ENCODE measurements around the gene ACSL3. TPM values are rescaled to one million over a fixed set of nuclear protein-coding genes. Genes with fewer than 3 reads are reported as not detected.

ACSL3 gene
- total RNA-seq, 1 donor from 2014 or later, result 66.9 TPM

DNA sequence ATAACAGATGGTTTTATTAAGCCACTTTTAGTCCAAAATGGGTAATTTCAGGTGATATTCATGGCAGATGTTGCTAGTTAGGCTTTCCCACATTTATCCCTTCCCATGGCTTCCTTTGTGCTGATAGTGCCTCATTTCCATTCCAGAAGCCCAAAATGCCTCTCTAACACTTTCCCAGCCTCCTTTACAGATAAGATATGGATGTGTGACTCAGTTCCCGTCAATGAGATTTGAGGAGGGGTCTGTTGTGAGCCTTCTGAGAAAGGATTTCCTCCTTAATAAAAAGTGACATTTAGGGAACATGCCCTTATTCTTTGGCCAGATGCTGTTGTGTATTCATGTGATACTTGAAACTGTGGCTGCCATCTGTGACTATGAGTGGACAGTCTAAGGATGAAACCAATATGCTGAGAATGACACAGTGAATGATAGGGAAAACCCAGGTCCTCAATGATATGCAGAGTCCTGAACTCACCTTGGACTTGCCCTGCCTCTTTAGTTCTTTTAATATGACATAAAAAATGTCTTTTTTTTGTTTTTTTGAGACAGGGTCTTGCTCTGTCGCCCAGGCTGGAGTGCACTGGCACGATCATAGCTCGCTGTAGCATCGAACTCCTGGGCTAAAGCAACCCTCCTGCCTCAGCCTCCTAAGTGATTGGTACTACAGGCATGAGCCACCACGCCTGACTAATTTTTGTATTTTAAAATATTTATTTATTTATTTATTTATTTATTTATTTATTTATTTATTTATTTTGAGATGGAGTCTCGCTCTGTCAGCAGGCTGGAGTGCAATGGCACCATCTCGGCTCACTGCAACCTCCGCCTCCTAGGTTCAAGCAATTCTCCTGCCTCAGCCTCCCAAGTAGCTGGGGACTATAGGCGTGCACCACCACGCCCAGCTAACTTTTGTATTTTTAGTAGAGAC is 5.8 kb upstream of the ACSL3 start:
- no peak for DNase-seq (ENCODE audit: low spot score, unreplicated experiment)
- H3K36me3 Mint-ChIP-seq (ENCODE audit: insufficient read depth), result no peaks in the 10 kb centered on the region
- H3K9me3 Mint-ChIP-seq (ENCODE audit: low read depth), result no peaks in the 10 kb centered on the region
- H3K27ac Mint-ChIP-seq, result no peak overlapping the region
- H3K4me1 Mint-ChIP-seq (ENCODE audit: low read depth), result peaks cover 5% of the 10 kb centered on the region
- TF ChIP-seq, protein P1, sequence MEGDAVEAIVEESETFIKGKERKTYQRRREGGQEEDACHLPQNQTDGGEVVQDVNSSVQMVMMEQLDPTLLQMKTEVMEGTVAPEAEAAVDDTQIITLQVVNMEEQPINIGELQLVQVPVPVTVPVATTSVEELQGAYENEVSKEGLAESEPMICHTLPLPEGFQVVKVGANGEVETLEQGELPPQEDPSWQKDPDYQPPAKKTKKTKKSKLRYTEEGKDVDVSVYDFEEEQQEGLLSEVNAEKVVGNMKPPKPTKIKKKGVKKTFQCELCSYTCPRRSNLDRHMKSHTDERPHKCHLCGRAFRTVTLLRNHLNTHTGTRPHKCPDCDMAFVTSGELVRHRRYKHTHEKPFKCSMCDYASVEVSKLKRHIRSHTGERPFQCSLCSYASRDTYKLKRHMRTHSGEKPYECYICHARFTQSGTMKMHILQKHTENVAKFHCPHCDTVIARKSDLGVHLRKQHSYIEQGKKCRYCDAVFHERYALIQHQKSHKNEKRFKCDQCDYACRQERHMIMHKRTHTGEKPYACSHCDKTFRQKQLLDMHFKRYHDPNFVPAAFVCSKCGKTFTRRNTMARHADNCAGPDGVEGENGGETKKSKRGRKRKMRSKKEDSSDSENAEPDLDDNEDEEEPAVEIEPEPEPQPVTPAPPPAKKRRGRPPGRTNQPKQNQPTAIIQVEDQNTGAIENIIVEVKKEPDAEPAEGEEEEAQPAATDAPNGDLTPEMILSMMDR (IDR thresholded peaks at IDR 0.05; ENCODE audit: unreplicated experiment), result no peak
- H3K4me3 Mint-ChIP-seq (ENCODE audit: low read depth), result no peak overlapping the region
- no peaks in the 10 kb centered on the region for H3K27me3 Mint-ChIP-seq

DNA sequence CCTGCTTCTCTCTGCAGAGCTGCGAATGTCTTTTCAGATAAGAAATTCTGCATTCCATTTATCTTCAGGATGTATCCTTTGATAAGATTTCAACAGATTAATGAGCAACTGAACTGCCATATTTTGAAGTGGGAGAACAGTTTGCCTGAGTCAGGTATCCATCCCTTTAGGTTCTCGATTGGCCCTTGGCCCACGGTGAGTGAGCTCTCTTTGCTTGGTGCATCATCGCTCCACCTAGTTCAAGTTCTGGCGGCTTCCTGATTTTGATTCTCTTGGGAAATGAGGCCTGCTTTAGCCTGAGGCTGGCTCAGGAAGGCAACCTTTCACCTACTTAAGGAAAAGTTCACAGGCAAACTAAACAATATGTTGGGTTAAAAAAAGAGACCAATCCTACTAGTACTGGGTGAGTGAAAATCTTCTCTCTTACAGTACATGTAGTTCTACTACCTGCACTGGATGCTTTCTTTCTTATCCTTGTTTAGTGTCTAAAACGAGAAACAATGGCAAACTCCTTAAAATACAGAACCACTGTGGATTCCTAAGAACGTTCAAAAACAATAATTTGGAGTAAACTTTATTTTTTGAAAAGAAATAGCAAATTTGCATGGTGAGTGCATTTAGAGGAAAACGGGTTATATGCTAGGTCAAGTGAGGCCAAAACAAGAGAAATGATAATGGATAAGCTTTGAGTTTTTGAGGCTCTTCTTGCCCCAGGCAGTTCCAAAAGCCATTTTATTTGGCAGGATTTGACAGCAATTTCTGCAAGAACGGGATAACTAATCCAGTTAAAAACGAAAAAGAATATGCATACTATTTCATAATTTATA is 837 bp upstream of the ACSL3 start:
- Mint-ChIP-seq H3K4me3 (ENCODE audit: low read depth) (peak overlapping the region; percentile 64), H3K27ac (peak overlapping the region; percentile 91), H3K4me1 (ENCODE audit: low read depth) (peaks cover 13% of the 10 kb centered on the region)

DNA sequence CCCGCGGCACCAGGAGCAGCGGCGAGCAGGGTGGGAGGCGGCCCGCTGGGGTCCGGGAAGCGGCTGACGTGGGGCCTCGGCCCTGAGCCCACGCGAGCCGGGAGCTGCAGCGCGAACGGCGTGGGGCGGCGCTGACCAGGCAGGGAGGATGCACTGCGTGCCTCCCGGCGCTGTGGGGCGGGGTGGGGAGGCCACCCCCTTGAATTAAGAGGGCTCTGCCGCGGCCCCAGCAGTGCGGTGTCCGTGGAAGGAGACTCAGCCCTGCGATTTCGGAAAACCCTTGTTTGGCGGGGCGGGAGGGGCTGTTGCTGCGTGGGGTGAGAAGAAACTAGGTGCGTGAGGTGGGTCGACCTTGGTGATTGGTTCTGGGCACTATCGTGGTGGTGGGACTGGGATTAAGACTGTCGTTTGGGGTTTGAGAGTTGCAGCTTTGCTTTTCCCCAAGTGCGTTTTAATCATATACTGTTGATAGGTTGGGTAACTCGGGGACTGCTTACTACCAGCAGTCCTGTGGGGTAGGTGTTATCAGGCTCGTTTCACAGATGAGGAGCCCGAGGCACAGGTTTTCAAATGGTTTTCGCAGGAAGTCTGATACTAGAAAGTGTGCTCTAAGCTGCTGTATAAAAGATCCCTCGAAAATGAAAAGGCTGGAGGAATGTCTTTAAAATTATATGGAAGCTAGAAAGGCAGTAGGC is 722 bp downstream of the ACSL3 start:
- peaks cover 20% of the 10 kb centered on the region for H3K4me1 Mint-ChIP-seq (ENCODE audit: low read depth)

More for the DNA sequence above, 837 bp upstream of the ACSL3 start:
- TF ChIP-seq, protein P1 (IDR thresholded peaks at IDR 0.05; ENCODE audit: unreplicated experiment), result no peak
- Mint-ChIP-seq H3K27me3 (no peaks in the 10 kb centered on the region), H3K9me3 (ENCODE audit: low read depth) (no peaks in the 10 kb centered on the region), H3K36me3 (ENCODE audit: insufficient read depth) (no peaks in the 10 kb centered on the region)
- DNase-seq (ENCODE audit: low spot score, unreplicated experiment), result no peak

DNA sequence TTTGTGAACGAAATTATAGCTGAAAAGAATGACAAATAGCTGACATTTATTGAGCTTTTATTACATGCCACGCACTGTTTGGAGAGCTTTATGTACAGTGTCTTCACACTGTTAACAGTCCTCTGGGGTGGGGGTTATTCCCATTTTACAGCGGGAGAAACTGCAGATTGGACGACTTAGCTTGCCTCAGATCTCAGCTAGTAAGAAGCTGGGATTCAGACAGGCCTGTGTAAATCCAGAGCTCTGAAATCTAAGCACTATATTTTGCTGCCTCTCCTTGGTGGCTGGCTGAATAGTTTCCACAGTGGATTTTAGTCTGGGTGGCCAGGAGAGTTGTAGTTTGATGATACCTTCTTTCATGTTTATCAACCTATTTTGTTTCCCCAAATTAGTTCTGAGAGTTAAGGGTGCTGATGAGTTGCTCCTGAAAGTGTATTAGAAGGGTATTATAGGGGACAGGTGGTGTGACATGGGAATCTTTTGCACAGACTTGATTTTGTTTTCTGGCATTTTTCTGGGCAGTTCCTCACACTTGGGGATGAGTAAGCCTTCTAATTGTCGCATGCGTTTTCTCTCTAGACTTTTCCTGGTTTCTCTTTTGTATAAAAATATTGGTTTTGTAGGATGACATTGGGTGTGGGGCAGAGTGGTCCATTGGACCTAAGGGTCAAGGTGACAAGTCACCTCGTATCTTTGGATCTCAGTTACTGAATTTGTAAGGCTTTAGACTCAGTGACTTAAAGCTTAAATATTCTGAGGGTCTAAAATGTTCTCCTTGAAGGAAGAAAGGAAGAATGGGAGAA is 1.5 kb downstream of the ACSL3 start:
- no peaks in the 10 kb centered on the region for H3K27me3 Mint-ChIP-seq
- H3K9me3 Mint-ChIP-seq (ENCODE audit: low read depth), result no peaks in the 10 kb centered on the region
- no peaks in the 10 kb centered on the region for H3K36me3 Mint-ChIP-seq (ENCODE audit: insufficient read depth)
- no peak overlapping the region for H3K27ac Mint-ChIP-seq
- TF ChIP-seq, protein P1 (IDR thresholded peaks at IDR 0.05; ENCODE audit: unreplicated experiment), result no peak
- no peak for DNase-seq (ENCODE audit: low spot score, unreplicated experiment)
- H3K4me1 Mint-ChIP-seq (ENCODE audit: low read depth), result peaks cover 20% of the 10 kb centered on the region
- no peak overlapping the region for H3K4me3 Mint-ChIP-seq (ENCODE audit: low read depth)

More for the DNA sequence above, 722 bp downstream of the ACSL3 start:
- Mint-ChIP-seq H3K27ac (no peak overlapping the region), H3K36me3 (ENCODE audit: insufficient read depth) (no peaks in the 10 kb centered on the region), H3K27me3 (no peaks in the 10 kb centered on the region), H3K9me3 (ENCODE audit: low read depth) (no peaks in the 10 kb centered on the region), H3K4me3 (ENCODE audit: low read depth) (no peak overlapping the region)
- TF ChIP-seq, protein P1 (IDR thresholded peaks at IDR 0.05; ENCODE audit: unreplicated experiment), result peak; percentile 3
- DNase-seq (ENCODE audit: low spot score, unreplicated experiment), result peak; percentile 32

All from progenitor cell of endocrine pancreas (in vitro differentiated cells).